ENCODE data around the gene STAB2.

The STAB2 gene

DNA sequence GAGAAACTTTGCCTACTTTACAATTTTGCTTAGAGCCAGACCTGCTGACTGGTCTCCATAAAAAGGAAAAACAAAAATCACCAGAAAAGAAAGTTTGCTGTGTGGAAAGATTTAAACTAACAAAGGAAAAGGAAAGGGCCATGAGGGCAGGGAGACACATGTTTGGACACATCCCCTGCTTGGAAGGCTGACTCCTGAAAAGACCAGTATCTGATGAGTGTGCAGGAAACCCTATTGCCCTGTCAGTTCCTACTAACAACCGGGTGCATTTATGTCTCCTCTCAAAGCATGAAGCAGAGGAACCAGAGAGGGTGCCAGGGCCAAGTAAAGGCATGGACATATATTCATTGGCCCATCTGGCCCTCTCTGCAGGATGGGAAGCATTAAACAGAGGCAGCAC lies 7.0 kb upstream of the STAB2 start:
- DNase-seq (ENCODE audit: low read depth in 2 of 2) = no peak

DNA sequence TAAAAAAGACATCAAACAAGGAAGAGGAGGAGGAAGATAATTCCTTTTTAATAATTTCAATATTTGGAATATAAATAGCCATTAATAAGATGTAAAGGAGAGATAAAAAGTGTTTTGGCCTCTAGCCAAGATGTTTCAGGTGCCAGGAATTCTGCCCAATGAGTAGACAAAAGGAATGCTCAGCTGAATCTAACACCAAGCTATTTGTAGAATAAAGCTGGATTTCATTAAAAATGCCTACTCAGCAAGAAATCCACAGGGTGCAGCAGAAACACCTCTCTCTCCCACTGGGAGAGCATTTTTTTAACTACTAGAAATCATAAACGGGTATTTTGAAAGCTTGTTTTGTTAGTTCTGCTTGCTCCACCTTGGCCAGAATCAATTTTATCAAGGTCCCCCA lies 4.1 kb upstream of the STAB2 start:
- DNase-seq (ENCODE audit: low read depth in 2 of 2) = no peak

DNA sequence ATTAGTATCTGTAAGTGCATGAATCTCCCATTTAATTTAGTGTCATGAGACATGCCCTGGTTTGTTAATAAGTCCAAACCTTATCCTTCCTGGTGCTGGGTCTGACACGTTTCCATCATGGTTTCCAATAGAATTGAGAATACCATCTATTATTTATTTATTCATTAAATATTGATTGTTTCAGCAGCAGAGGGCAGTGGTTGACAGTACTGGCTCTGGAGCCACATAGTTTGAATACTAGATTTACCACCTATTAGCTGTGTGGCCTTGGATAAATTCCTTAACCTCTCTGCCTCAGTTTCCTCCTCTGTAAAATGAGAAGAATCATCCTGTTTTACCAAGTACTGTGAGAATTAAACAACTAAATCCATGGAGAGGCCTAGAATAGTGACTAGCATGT lies 941 bp upstream of the STAB2 start:
- no peak for DNase-seq (ENCODE audit: low read depth in 2 of 2)

DNA sequence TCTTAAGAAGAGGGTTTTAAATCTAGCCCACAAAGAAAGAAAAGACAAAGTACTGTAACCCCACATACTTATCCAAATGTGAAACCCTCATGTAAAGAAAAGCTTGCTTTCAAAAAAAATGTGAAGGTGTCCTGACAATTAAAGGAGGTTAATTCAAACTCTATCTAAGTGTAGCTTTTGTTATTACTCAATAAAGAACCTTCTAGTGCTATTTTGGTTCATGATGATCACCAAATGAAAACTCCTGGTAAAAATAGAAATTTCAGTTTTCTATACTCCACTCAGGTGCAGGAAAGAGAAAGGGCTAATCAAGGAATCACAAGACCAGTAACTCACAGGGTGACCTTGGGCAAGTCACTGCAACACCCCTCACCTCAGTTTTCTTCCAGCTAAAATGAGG lies 1.6 kb downstream of the STAB2 start:
- DNase-seq (ENCODE audit: low read depth in 2 of 2) = no peak

DNA sequence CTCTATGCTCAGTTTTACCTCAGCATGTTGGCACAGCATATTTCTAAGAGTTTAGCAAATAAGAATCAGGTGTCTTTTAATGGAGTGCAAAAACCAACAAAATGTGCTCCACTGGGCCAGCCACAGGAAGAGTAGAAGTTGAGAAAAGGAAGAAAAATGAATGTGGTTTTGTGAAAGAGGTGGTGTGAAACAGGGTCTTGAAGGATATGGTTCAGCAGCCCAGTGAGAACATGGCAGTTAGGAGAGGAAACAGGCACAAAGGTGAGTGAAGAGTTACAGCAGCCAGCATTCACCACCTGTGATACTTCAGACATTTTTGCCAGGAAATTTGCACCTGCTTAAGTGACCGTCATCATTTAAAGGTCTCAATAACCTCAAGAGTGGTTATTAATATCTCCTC lies 2.4 kb downstream of the STAB2 start:
- DNase-seq (ENCODE audit: low read depth in 2 of 2) = no peak

DNA sequence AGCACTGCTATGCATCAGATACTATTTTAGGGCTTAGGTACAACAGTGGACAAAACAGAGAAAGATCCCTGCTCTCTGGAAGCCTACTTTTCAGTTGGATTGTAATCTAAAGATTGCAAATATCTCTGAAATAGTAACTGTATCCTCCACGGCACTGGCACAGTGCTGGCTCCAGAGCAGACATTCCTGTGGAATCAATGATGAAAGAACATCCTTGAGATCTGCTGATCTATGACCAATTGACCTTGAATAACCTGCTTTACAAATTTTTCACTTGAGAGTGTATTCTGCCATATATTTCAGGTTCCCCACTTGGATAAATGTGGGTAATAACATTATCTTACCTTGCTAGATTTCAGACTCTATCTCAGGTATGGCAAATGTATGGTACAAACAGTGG lies 3.2 kb downstream of the STAB2 start:
- DNase-seq (ENCODE audit: low read depth in 2 of 2) = no peak

DNA sequence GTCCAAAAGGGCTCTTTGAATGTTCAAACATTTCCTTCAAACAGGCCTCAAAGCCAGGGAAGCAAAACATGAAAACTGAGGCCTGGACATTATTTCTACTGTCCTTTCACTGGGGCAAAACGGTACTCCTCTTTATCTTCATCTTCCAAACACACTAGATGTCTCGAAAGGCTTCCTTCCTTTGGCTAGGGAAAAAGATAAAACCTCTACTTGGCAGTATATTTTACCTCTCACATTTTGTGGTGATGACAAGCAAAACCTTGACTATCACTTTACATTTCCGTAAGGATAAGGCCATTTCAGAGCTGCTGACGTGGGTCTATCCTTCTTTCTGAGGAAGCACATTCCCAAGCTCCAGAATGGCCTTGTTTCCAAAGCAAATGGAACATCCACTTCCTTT lies 9.9 kb downstream of the STAB2 start:
- no peak for DNase-seq (ENCODE audit: low read depth in 2 of 2)

DNA sequence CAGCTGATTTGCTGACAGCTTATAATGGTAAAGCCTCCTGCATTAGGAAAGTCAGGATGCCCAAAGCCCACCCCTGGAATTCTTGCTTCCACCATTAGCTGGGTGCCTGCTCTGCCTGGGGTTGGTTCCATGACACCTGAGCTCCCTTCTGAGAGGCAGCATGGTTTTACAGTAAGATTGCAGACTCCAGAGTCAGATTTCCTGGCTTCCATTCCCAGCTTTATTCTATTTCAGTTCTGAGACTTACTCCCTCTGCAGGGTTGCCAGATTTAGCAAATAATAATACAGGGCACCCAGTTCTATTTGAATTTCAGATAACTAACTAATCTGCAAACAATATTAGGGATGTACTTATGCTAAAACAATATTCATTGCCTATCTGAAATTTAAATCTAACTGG lies 12.2 kb downstream of the STAB2 start:
- no peak for DNase-seq (ENCODE audit: low read depth in 2 of 2)

DNA sequence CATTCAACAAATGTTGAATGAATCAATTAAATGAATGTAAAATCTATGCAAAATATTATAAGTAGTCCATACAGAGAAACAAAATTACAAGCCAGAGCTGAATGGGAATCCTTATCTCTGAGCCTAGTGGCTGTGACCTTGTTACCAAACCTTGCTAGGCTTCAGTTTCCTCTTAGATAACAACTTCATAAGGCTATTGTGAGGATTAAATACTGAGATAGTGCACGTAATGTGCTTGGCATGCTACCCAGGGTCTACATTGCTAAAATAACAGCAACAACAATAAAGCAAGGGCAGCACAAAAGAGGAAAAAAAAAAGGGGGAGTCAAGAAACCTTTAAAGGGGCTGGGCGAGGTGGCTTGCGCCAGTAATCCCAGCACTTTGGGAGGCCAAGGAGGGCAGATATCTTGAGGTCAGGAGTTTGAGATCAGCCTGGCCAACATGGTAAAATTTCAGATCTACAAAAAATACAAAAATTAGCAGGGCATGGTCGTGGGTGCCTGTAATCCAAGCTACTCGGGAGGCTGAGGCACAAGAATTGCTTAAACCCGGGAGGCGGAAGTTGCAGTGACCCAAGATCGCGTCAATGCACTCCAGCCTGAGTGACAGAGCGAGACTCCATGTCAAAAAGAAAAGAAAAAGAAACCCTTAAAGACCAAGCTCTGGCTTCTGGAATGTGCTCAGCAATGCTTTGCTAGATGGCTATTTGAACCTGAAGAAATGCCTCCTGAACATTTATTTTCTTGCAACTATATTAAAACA lies 14.1 kb downstream of the STAB2 start:
- DNase-seq (ENCODE audit: low read depth in 2 of 2) = no peak

DNA sequence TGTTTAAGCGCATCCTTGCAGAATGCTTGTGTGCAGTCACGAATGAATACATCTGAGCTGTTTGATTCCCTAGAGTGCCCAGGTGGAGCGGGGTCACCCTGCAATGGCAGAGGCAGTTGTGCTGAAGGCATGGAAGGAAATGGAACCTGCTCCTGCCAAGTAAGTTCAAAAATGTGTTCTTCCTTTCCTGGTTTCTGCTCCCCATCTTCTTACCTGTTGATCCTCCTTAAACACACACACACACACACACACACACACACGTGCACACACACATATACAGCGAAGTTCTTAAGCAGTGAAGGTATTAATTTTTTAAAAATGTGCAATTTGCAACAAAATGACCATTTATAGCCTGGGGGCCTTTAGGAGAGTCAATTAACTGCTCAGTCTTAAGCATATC lies 33.3 kb downstream of the STAB2 start:
- no peak for DNase-seq (ENCODE audit: low read depth in 2 of 2)

DNA sequence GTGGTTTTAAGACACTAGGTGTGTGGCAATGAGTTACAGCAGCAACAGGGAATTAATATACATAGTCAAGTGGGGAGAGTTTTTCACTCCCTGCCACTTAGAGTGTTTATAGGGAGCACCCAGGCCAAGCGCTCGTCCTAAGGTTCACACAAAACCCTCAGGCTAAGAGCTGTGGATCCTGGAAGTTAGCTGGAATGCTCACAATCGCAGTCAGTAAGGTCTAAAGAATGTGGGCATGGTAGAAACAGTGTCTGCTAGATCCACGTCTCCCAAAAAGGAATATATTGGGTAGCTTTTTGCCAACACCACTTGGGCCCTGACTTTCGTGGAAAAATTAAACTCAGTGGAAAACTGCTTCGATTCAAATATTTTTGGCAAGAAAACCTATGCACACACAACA lies 36.6 kb downstream of the STAB2 start:
- no peak for DNase-seq (ENCODE audit: low read depth in 2 of 2)

DNA sequence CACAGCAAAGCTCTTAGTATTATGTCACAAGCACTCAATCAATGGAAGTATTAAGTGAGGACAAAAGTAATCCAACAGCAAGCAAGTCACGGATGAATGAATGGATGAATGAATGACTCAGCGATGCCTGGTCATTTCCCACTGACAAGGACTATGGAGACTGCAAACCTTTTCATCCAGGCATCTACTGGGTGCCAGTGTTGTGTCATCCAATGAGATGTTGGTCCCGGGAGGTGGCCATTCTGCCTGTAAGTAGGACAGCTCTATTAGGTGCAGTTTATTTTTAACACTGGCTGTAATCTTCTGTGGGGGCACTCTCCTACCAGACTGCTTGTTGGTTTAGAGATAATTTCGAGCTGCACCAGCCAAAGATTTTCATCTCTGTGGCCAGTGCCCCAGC lies 39.4 kb downstream of the STAB2 start:
- no peak for DNase-seq (ENCODE audit: low read depth in 2 of 2)

DNA sequence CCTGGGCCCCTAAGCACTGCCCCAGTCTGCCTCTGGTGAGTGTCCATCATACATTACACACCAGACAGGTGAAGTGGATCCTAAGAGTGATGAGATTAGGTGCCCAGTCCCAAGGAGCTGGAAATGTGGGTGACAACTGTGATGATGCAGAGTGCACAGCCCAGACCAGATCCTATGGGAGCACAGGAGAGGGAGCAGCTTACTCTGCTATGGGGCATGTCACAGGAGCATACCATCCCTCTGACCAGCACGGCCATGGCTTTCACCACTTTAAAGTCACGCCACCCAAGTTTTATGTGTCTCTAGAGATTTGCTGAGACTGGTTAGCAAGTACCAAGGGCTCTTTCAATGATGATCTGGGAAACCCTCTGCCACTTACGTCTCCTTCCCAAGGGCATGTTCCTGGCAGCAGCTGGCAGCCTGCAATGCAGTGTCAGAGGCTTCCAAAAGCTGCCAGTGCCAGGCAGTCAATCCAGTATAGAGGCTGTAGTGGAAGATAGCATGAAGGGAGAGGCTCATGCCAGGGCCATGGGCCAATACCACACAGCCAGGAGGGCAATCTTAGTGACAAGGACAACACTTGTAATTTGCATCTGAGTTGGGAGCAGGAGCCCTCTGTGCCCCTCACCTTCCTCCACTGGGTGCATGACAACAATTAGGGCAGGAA lies 40.2 kb downstream of the STAB2 start:
- DNase-seq (ENCODE audit: low read depth in 2 of 2) = no peak

DNA sequence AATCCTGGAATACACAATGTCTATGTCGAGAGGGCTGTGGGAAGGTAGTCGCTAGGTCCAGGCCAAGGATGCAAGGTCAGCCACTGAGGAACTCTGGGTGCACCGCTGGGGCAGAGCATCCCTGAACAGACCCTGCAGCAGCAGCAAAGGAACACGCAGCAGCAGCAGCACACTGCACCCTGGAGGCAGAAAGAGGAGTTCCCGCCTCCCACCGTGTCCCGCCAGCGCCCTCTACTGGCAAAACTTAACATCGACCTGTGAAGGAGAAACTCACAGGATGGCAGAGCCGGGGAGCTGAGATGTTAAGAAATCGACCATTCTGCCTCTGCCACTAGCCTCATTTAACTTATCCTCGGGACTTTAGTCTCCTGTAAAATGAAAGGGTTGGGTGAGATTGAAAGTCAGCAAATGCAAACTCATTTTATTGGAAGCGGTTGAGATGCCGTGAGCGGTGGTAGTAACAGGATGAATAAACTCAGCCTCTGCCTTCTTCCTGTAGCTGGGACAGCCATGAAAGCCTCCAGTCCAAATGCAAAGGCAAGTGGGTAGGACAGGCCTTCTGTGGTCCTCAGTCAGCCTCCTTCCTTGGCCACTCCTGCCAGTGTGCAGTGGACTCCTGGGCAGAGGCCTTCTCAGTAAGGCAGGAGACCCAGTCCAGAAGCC lies 45.6 kb downstream of the STAB2 start:
- DNase-seq (ENCODE audit: low read depth in 2 of 2) = peak; percentile 45 to 74

DNA sequence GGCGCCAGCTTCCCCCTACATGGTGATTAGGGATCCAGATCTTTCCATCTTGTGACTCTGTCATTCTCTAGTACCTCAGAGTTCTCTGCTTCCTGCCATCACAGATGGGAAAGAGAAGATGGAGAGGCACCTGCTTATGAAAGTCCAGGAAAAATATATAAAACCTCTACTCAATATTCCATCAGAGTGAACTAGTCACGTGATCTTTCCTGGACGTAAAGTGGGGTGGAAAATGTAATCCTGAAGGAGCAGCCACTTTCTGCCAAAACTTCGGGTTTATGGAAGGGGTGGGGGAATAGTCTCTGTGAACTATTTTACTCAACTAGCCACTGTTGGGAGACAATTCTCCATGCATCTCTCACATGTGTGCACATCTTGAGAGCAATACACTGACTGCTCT lies 47.7 kb downstream of the STAB2 start:
- no peak for DNase-seq (ENCODE audit: low read depth in 2 of 2)

DNA sequence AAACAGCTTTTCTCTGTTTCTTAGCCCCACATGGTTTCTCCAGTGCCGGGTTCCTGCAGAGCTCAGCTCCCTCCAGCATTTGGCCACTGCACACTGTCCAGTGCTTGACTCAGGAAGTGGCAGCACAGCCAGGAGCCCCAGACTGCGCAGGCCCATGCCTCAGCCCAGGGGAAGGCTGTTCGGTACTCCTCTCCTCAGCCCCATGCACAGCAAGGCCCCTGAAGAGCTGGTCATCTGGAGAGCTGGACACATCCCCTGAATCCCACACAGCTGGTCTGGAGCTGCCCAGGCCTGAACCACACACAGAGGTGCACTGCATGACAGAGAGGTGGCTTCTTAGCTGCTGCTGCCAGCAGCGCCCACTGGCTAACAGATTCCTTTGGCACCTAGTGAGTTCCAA lies 48.3 kb downstream of the STAB2 start:
- no peak for DNase-seq (ENCODE audit: low read depth in 2 of 2)

DNA sequence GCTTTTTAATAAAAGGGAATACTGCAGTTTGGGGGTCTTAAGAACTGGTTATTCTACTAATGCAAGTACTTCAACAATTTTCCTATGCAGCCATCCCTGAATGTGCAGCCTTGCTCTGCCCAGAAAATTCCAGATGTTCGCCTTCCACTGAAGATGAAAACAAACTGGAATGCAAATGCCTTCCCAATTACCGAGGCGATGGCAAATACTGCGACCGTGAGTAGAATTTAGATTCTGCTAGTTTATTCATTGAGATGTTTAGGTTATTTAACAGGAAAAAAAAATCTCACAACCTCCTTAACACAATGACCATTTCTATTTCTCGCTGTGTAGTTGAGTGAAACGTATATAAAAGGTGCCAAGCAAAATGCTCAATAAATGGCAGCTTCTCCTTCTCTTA lies 49.9 kb downstream of the STAB2 start:
- no peak for DNase-seq (ENCODE audit: low read depth in 2 of 2)

DNA sequence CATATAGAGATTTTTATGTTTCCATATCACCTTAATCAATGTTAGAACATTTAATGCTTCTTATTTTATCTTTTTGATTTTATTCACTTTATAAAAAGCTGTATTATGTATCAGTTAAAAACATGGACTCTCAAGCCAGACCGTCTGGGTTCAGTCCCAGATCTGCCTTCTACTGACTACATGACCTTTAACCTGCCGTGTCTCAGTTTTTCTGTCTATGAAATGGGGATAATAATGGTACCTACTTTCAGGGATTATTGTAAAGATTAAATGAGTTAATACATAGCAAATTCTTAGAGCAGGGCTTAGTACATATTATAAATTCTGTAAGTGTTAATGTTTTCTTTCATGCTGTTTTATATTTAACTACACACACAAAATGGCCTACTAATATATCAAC lies 50.4 kb downstream of the STAB2 start:
- no peak for DNase-seq (ENCODE audit: low read depth in 2 of 2)

DNA sequence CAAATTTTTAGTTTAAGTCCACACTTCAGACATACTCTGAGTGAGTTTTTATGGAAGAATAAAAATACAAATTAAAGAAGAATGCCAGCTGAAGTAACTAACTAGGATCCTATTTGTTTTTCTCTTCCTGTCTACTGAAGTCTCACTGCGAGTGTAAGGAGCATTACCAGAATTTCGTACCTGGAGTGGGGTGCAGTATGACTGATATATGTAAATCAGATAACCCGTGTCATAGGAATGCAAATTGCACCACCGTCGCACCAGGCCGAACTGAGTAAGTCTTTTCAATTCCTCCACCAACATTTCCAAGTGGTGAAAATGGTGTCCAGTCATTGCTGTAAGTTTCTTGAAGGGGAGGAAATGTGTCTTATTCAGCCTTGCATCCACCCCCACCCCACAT lies 52.9 kb downstream of the STAB2 start:
- DNase-seq (ENCODE audit: low read depth in 2 of 2) = no peak

DNA sequence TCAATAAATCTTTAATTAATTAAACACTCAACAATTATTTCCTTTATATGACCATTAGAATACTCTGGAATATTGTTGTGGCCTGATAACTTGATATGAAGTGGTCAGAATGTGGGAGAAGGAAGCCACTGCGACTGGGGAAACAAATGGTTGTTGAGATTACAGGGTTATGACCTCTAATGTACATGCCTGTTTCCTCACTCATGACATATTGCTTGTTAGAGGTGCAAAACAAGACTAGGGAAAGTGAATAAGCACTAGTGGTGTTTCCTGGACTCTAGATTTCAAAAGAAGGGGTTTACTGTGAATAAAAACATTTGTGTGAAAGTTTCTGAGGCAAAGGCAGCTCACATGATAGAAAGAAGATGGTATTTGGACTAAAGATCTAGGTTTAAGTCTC lies 53.3 kb downstream of the STAB2 start:
- no peak for DNase-seq (ENCODE audit: low read depth in 2 of 2)

DNA sequence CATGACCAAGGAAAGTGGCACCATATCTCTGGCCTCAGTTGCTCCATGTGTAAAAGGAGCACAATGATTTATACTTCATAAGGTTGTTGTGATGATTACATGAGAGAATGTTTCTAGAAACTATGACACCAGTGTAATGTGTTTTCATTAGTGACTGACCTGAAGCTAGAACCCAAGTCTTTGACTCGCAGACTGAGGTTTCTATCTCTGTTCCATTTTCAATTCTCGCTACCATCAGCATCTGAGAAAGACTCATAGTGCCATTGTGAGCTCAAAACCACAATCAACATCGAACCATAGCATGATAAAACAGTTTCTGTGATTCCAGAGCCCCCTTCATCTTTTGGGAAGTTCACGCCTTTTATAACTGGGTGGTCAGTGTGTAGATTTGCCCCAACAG lies 53.8 kb downstream of the STAB2 start:
- DNase-seq (ENCODE audit: low read depth in 2 of 2) = no peak

DNA sequence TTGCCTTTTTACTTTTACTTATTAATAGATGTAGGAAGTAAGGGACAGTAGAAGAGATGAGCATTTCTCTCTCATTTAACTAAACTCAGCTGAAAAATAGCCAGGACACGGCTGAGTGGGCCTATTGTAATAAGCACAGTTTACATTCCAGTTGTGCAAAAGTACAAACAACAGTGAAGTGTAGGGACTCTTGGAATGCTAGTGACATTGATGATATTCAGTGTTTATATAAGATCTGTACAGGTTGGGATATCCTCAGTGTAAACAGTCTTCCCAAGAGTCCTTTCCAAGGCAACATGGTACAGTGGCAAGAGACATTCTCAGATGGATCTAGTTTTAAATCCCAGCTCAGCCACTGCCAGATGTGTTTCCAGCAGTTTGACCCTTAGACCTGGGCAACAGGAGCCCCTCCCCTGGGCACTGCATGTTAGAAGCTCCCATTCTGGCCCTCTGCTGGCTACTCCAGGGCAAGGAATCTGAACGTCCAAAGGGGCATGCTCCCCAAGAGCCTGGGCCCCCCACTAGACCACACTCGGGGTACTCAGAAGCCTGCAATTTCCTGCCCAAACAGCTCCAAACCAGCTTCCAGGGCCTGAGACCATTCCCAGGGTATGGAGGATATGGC lies 55.3 kb downstream of the STAB2 start:
- DNase-seq (ENCODE audit: low read depth in 2 of 2) = no peak

DNA sequence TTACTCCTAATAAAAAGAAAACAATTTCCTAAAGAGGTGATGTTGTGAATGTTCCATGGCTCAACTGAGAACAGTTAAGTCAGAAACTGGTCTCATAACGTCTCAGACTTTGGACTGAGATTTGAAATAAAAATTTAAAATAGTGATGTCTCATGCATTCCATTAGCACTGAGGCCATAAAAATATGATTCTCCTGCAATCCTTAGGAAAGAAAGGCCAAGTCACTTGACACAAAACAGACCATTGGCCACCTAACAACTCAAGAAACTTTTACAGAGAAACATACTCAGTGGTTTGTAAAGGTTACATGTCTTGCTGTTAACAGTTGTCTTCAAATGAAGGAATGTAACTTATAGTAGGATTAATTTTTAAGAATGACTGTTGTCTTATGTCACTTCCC lies 58.1 kb downstream of the STAB2 start:
- DNase-seq (ENCODE audit: low read depth in 2 of 2) = no peak
